ENCODE results near the gene SLC12A1. TPM values are rescaled to one million over a fixed set of nuclear protein-coding genes. Genes with fewer than 3 reads are reported as not detected.
A peak's percentile ranks its signal among the peaks of the same experiment; 100 is the strongest.

The SLC12A1 gene
- polyA plus RNA-seq, 2 of the 4 experiments (the other 2 are of a cell fraction): not detected

DNA sequence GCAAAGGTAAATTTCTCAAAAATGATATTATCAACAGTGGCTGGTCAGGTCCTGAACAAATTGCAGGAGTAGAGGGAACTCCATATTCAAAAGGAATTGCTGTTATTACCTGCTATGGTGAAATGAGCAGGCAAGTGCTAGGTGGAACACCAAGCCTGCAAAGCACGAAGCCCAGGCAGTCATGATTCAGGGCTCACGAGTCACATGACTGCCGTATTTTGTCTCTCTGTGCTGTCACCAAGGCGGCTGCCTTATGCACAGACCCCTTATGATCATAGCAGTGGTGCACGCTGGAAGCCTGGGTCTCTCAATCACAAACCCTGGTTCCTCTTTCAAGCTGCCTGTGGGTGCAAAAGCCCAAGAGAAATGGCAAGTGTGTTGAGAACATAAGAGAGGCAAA lies 24.4 kb downstream of the SLC12A1 start (continued):
- TF ChIP-seq TP53 (CRISPR knock-in tag; IDR thresholded peaks at IDR 0.05): no peak

DNA sequence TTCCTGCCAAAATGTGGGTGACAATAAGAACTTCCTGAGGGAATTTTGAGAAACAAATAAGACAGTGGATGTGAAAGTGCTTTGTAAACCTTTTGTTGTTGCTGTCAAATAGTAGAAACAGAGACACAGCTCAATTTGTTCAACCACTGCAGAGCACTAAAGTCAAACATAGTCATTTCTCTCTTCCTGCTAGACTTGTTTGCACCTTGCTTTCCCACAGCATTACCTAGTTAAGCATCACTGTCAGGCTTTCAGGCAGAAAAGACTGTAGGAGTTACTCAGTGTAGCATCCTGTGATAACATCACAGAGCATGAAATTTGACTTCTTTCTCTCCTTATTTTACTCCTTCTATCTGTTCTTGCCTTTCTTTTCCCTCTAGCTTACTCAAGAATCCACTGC lies 27.1 kb downstream of the SLC12A1 start:
- CTCF ChIA-PET: no interaction called here
- no peak for ATAC-seq
- FAIRE-seq: no peak

GRCh38 chr15:48239334-48239733 lies 33.2 kb downstream of the SLC12A1 start:
- H3K9me3 ChIP-seq: no peaks in the 10 kb centered on the region
- no peak for TF ChIP-seq RCOR1 (IDR thresholded peaks at IDR 0.05; ENCODE audit: low read depth, low read length)
- TF ChIP-seq FOSL2 (IDR thresholded peaks at IDR 0.05): no peak
- no peak for TF ChIP-seq FOSL2 (CRISPR knock-in tag; IDR thresholded peaks at IDR 0.05)
- TF ChIP-seq ZC3H11A (IDR thresholded peaks at IDR 0.05): peak; percentile 47
- no peak for TF ChIP-seq FOSB (CRISPR knock-in tag; IDR thresholded peaks at IDR 0.05)
- 60% methylated on average over 4 of the region's 4 CpGs for WGBS (ENCODE audit: missing lambda C conversion rate)
- ChIA-PET POLR2A (no interaction called here), CTCF (no interaction called here)
- ATAC-seq (no peak), DNase-seq (ENCODE audit: low read depth in 1 of 2, low spot score in 1 of 2) (no peak), FAIRE-seq (no peak)
- H3K27ac ChIP-seq: no peak overlapping the region
- H3K4me2 ChIP-seq: no peak overlapping the region
- no peak overlapping the region for H3K4me3 ChIP-seq
- H3K4me1 ChIP-seq: no peaks in the 10 kb centered on the region

More for the DNA sequence above, 27.1 kb downstream of the SLC12A1 start:
- no peak overlapping the region for H3K4me2 ChIP-seq
- no peak overlapping the region for H3K4me3 ChIP-seq
- DNase-seq (ENCODE audit: low read depth in 1 of 2, low spot score in 1 of 2): no peak
- POLR2A ChIA-PET: no interaction called here
- H3K27ac ChIP-seq: no peak overlapping the region
- TF ChIP-seq MAFK (IDR thresholded peaks at IDR 0.05; ENCODE audit: partially characterized antibody): no peak
- TF ChIP-seq FOSL2 (IDR thresholded peaks at IDR 0.05): no peak
- no peak for TF ChIP-seq FOSL2 (CRISPR knock-in tag; IDR thresholded peaks at IDR 0.05)
- TF ChIP-seq RNF2 (IDR thresholded peaks at IDR 0.05; ENCODE audit: borderline replicate concordance, low read depth): no peak
- TF ChIP-seq POLR2AphosphoS2 (conservative IDR thresholded peaks at IDR 0.05; ENCODE audit: low read length): no peak
- no peak for TF ChIP-seq EHF (CRISPR knock-in tag; IDR thresholded peaks at IDR 0.05)
- no peak for TF ChIP-seq NR3C1 (IDR thresholded peaks at IDR 0.05)
- no peak for TF ChIP-seq CBX8 (IDR thresholded peaks at IDR 0.05)
- no peak for TF ChIP-seq RAD21 (conservative IDR thresholded peaks at IDR 0.05 in 1 of 2, IDR thresholded peaks at IDR 0.05 in 1 of 2)
- TF ChIP-seq USF2 (IDR thresholded peaks at IDR 0.05): no peak
- TF ChIP-seq, protein P1, sequence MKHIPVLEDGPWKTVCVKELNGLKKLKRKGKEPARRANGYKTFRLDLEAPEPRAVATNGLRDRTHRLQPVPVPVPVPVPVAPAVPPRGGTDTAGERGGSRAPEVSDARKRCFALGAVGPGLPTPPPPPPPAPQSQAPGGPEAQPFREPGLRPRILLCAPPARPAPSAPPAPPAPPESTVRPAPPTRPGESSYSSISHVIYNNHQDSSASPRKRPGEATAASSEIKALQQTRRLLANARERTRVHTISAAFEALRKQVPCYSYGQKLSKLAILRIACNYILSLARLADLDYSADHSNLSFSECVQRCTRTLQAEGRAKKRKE (CRISPR knock-in tag; IDR thresholded peaks at IDR 0.05; ENCODE audit: low read depth): no peak
- TF ChIP-seq FOSB (CRISPR knock-in tag; IDR thresholded peaks at IDR 0.05): no peak
- no peak for TF ChIP-seq NFE2L2 (conservative IDR thresholded peaks at IDR 0.05; ENCODE audit: low read length)
- no peak for TF ChIP-seq POLR2A (IDR thresholded peaks at IDR 0.05; ENCODE audit: low read length)
- TF ChIP-seq RFX5 (IDR thresholded peaks at IDR 0.05): no peak
- TF ChIP-seq FOXS1 (CRISPR knock-in tag; IDR thresholded peaks at IDR 0.05): no peak
- TF ChIP-seq RARB (CRISPR knock-in tag; IDR thresholded peaks at IDR 0.05): no peak
- TF ChIP-seq HOXA7 (CRISPR knock-in tag; IDR thresholded peaks at IDR 0.05): no peak
- no peaks in the 10 kb centered on the region for H3K4me1 ChIP-seq
- no peaks in the 10 kb centered on the region for H3K9me3 ChIP-seq

DNA sequence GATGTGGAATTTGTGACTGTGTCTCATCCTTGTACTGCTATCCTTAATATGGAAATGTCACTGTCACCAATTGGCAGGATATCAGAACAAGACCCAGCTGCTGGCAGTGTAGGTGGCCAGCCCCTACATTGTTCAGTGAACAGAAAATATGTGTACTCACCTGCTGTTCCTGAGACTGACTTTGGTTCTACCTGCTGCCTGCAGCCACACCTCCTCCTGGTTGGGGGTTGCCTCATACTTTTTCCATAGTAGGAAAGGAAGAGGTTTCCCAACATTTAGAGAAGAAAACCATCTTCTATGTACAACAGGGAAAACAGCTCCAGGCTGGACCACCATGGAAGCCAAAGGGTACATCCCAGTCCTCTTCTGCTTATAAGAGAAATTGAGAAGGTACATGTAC lies 35.9 kb downstream of the SLC12A1 start:
- H3K27ac ChIP-seq: no peak overlapping the region
- no peak for DNase-seq (ENCODE audit: low read depth in 1 of 2, low spot score in 1 of 2)
- TF ChIP-seq KDM5A (IDR thresholded peaks at IDR 0.05) (no peak), CEBPB (IDR thresholded peaks at IDR 0.05) (no peak), FOSB (CRISPR knock-in tag; IDR thresholded peaks at IDR 0.05) (no peak), RAD21 (conservative IDR thresholded peaks at IDR 0.05 in 1 of 2, IDR thresholded peaks at IDR 0.05 in 1 of 2) (no peak), MAX (IDR thresholded peaks at IDR 0.05) (no peak)
- TF ChIP-seq, protein P2, sequence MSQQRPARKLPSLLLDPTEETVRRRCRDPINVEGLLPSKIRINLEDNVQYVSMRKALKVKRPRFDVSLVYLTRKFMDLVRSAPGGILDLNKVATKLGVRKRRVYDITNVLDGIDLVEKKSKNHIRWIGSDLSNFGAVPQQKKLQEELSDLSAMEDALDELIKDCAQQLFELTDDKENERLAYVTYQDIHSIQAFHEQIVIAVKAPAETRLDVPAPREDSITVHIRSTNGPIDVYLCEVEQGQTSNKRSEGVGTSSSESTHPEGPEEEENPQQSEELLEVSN (IDR thresholded peaks at IDR 0.05; ENCODE audit: borderline replicate concordance, low read depth): no peak
- H3K4me3 ChIP-seq: no peak overlapping the region
- H3K9me3 ChIP-seq: no peaks in the 10 kb centered on the region
- ChIA-PET POLR2A (no interaction called here), CTCF (no interaction called here)
- no peak for ATAC-seq
- FAIRE-seq: no peak
- no peak overlapping the region for H3K4me2 ChIP-seq
- no peaks in the 10 kb centered on the region for H3K4me1 ChIP-seq
